SK-N-SH (cell line): ENCODE data around the gene MUSK. TPM values are rescaled to one million over a fixed set of nuclear protein-coding genes. Genes with fewer than 3 reads are reported as not detected.

Experiments
- CTCF ChIA-PET: fragments of 300-600, 350-600 bp; formaldehyde crosslinking; extraction: SDS; loops from one replicate; lab custom pipeline; 2021; lab: Yijun Ruan, JAX
- POLR2A ChIA-PET: fragments of 350-600 bp; sonication (Branson Sonifier 250); formaldehyde crosslinking; extraction: SDS; loops from one replicate; lab custom pipeline; 2020; ENCODE audit warnings: antibody characterized with exemption, inconsistent platforms; lab: Yijun Ruan, JAX
- DNase-seq: peaks from one replicate; pipeline ENCODE4 v3.0.0; 2012
- H2AFZ ChIP-seq: fragments of 200-600 bp; sonication (generic); 2 replicates; pipeline ENCODE4 v1.8.1; 2016; ENCODE audit warnings: antibody characterized with exemption, mild to moderate bottlenecking, low read depth
- H3F3A ChIP-seq: fragments of 200-600 bp; sonication (generic); replicated peaks from 2 replicates; pipeline ENCODE3; 2016; ENCODE audit warnings: antibody characterized with exemption, mild to moderate bottlenecking; ENCODE audit not compliant: insufficient read depth
- H3K27ac ChIP-seq, 2 experiments: fragments of 200-500 bp in 1 of 2; fragments of 200-600 bp in 1 of 2; sonication (Bioruptor generic) in 1 of 2; sonication (generic), shearing (Covaris generic) in 1 of 2; 2 replicates each; pipeline versions ENCODE4 v1.5.1 to v1.6.1; 2014 to 2016; ENCODE audit warnings: low read depth in 2 of 2, inconsistent platforms in 1 of 2, low read length in 1 of 2, mild to moderate bottlenecking in 1 of 2, mixed read lengths in 1 of 2
- H3K27me3 ChIP-seq: fragments of 200-600 bp; sonication (generic), shearing (Covaris generic); 2 replicates; pipeline ENCODE4 v1.6.1; 2016; ENCODE audit warnings: mixed run types; ENCODE audit not compliant: insufficient read depth
- H3K36me3 ChIP-seq, 2 experiments: fragments of 200-500 bp in 1 of 2; fragments of 200-600 bp in 1 of 2; sonication (Bioruptor generic) in 1 of 2; sonication (generic) in 1 of 2; replicated peaks in 1 of 2; 2 replicates each; pipeline versions ENCODE3 to v1.5.1; 2014 to 2016; ENCODE audit warnings: low read length in 1 of 2, mild to moderate bottlenecking in 1 of 2; ENCODE audit not compliant: insufficient read depth in 2 of 2, control insufficient read depth in 1 of 2
- H3K4me1 ChIP-seq, 2 experiments: fragments of 200-500 bp in 1 of 2; fragments of 200-600 bp in 1 of 2; sonication (Bioruptor generic) in 1 of 2; sonication (generic), shearing (Covaris generic) in 1 of 2; 2 replicates each; pipeline versions ENCODE4 v1.5.1 to v1.6.1; 2014 to 2016; ENCODE audit warnings: low read depth in 1 of 2, low read length in 1 of 2, mixed run types in 1 of 2; ENCODE audit not compliant: insufficient read depth in 2 of 2, control insufficient read depth in 1 of 2
- H3K4me2 ChIP-seq: fragments of 200-600 bp; sonication (generic), shearing (Covaris generic); 2 replicates; pipeline ENCODE4 v1.6.1; 2017; ENCODE audit warnings: mixed run types
- H3K4me3 ChIP-seq, 2 experiments: fragments of 200-500 bp in 1 of 2; fragments of 200-600 bp in 1 of 2; sonication (Bioruptor generic) in 1 of 2; sonication (generic), shearing (Covaris generic) in 1 of 2; 2 replicates each; pipeline versions ENCODE4 v1.5.1 to v1.8.1; 2014 to 2016; ENCODE audit warnings: low read depth in 2 of 2, inconsistent platforms in 1 of 2, low read length in 1 of 2, mild to moderate bottlenecking in 1 of 2, mixed read lengths in 1 of 2, moderate library complexity in 1 of 2
- H3K79me2 ChIP-seq: fragments of 200-600 bp; sonication (generic); 2 replicates; pipeline ENCODE4 v1.8.1; 2017; ENCODE audit warnings: mild to moderate bottlenecking; ENCODE audit not compliant: insufficient read depth
- H3K9ac ChIP-seq: fragments of 200-600 bp; sonication (generic); 2 replicates; pipeline ENCODE4 v1.6.1; 2017; ENCODE audit warnings: mixed run types
- H3K9me2 ChIP-seq: fragments of 200-600 bp; sonication (generic); 2 replicates; pipeline ENCODE4 v1.6.1; 2017; ENCODE audit warnings: mixed run types
- H3K9me3 ChIP-seq: fragments of 200-600 bp; sonication (generic); 2 replicates; pipeline ENCODE4 v1.6.1; 2017; ENCODE audit warnings: mixed run types, mild to moderate bottlenecking, moderate library complexity
- H4K20me1 ChIP-seq: fragments of 200-600 bp; sonication (generic); 2 replicates; pipeline ENCODE4 v1.6.1; 2017; ENCODE audit warnings: mild to moderate bottlenecking, mixed run types; ENCODE audit not compliant: insufficient read depth
- CHD2 ChIP-seq: fragments of 150-350 bp; IDR thresholded peaks from 2 replicates; pipeline ENCODE4 v1.6.1; 2018; ENCODE audit warnings: low read length; ENCODE audit not compliant: partially characterized antibody
- ELF1 ChIP-seq: IDR thresholded peaks from 2 replicates; pipeline ENCODE4 v1.4.0; 2012
- EP300 ChIP-seq, 2 experiments: IDR thresholded peaks; 2 replicates each; pipeline versions ENCODE4 v1.4.0 to v1.6.1; 2012; ENCODE audit warnings: borderline replicate concordance in 1 of 2, low read depth in 1 of 2, low read length in 1 of 2
- EZH2phosphoT487 ChIP-seq: fragments of 200-600 bp; sonication (generic); IDR thresholded peaks from 2 replicates; pipeline ENCODE4 v1.6.1; 2017; ENCODE audit warnings: low read depth, mixed run types, mild to moderate bottlenecking, antibody characterized with exemption, moderate library complexity, borderline replicate concordance
- FOXM1 ChIP-seq: IDR thresholded peaks from 2 replicates; pipeline ENCODE4 v1.4.0; 2012; ENCODE audit warnings: low read depth, mild to moderate bottlenecking
- GABPA ChIP-seq: IDR thresholded peaks from 2 replicates; pipeline ENCODE4 v1.4.0; 2012; ENCODE audit warnings: low read depth, mild to moderate bottlenecking
- MEF2A ChIP-seq: IDR thresholded peaks from 2 replicates; pipeline ENCODE4 v1.4.0; 2012; ENCODE audit warnings: low read depth, borderline replicate concordance
- NFIC ChIP-seq: IDR thresholded peaks from 2 replicates; pipeline ENCODE4 v1.4.0; 2012; ENCODE audit warnings: borderline replicate concordance
- RAD21 ChIP-seq: IDR thresholded peaks from 2 replicates; pipeline ENCODE4 v1.6.1; 2012; ENCODE audit warnings: mild to moderate bottlenecking, low read length
- SIN3A ChIP-seq: IDR thresholded peaks from 2 replicates; pipeline ENCODE4 v1.6.1; 2012; ENCODE audit warnings: low read depth, mild to moderate bottlenecking, low read length, moderate library complexity, borderline replicate concordance
- SMC3 ChIP-seq: IDR thresholded peaks from 2 replicates; pipeline ENCODE4 v1.6.1; 2012; ENCODE audit warnings: low read depth, low read length, improper control_type of control experiment
- TCF12 ChIP-seq: IDR thresholded peaks from 2 replicates; pipeline ENCODE4 v1.4.0; 2012
- TEAD4 ChIP-seq: IDR thresholded peaks from 2 replicates; pipeline ENCODE4 v1.4.0; 2012; ENCODE audit warnings: mild to moderate bottlenecking, borderline replicate concordance; ENCODE audit not compliant: insufficient read depth
- YY1 ChIP-seq: IDR thresholded peaks from 2 replicates; pipeline ENCODE4 v1.4.0; 2012; ENCODE audit warnings: low read depth, mild to moderate bottlenecking
- WGBS: methylation state at CpG from one replicate; pipeline ENCODE4 v1.1.6; 2017; ENCODE audit warnings: low lambda C conversion rate; 5-methylcytosine and 5-hydroxymethylcytosine counted together
- polyA plus RNA-seq, 3 experiments: library from polyadenylated mRNA; depleted of rRNA; stranded (reverse); fragments of >200 nt; gene quantifications; 2 replicates each; pipeline ENCODE4 v1.2.3, GENCODE V29; 2012
- TF ChIP-seq, protein P1 (sequence below): IDR thresholded peaks from 2 replicates; pipeline ENCODE4 v1.6.1; 2012; ENCODE audit warnings: mild to moderate bottlenecking, low read depth, low read length, moderate library complexity
- TF ChIP-seq, protein P2 (sequence below): IDR thresholded peaks from 2 replicates; pipeline ENCODE4 v1.4.0; 2012; ENCODE audit warnings: low read depth, borderline replicate concordance
- TF ChIP-seq, protein P3 (sequence below): fragments of 150-350 bp; IDR thresholded peaks from 2 replicates; pipeline ENCODE4 v1.6.1; 2016; ENCODE audit warnings: mild to moderate bottlenecking, low read depth, low read length
- TF ChIP-seq, protein P4 (sequence below): IDR thresholded peaks from 2 replicates; pipeline ENCODE4 v1.4.0; 2012; ENCODE audit warnings: low read depth, borderline replicate concordance

MUSK gene
- polyA plus RNA-seq, 1 of the 3 experiments (the other 2 are of a cell fraction), result not detected

DNA sequence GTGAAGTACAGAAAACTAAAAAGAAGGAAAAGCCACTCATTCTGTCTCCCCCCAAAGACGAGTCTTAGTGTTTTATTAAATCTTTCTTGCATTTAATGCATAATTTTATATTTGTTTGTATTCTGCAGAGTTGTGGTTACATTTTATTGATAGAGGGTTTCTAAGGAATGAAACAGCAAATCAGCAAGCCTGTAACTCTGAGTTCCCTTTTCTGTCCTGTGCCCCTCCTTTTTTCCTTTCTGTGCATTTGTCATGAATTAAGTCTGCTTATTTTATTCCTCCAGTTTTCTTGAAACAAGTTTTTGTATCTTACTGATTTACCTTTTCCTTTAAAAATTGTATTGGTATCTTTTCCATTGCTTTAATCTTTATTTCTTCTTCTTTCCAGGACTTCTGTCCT, 132.8 kb downstream of the MUSK start:
- no peaks in the 10 kb centered on the region; a peak in 1 of 4 replicates for H3K4me1 ChIP-seq
- no peaks in the 10 kb centered on the region for H3K9me2 ChIP-seq
- H4K20me1 ChIP-seq, result no peaks in the 10 kb centered on the region
- H3K27ac ChIP-seq, result no peak overlapping the region
- H3K27me3 ChIP-seq, result no peaks in the 10 kb centered on the region
- peaks cover 5% of the 10 kb centered on the region for H3F3A ChIP-seq
- DNase-seq, result no peak
- H3K36me3 ChIP-seq, result no peaks in the 10 kb centered on the region
- 94% methylated on average over 1 of the region's 1 CpG for WGBS
- no peak overlapping the region for H2AFZ ChIP-seq
- CTCF ChIA-PET, result interaction anchor here (0.7 kb wide), 1 partner anchor 497 kb away, joined by 3 read pairs; no protein-coding TSS in a partner anchor
- H3K4me2 ChIP-seq, result no peak overlapping the region
- no peak overlapping the region for H3K4me3 ChIP-seq
- H3K9ac ChIP-seq, result no peak overlapping the region
- POLR2A ChIA-PET, result no interaction called here
- no peaks in the 10 kb centered on the region for H3K79me2 ChIP-seq
- no peaks in the 10 kb centered on the region; the same call in 1 of the 2 replicates for H3K9me3 ChIP-seq
- TF ChIP-seq ELF1 (no peak), SMC3 (no peak), TCF12 (no peak), NFIC (no peak), YY1 (no peak), CHD2 (no peak), EZH2phosphoT487 (no peak)
- TF ChIP-seq, protein P1, sequence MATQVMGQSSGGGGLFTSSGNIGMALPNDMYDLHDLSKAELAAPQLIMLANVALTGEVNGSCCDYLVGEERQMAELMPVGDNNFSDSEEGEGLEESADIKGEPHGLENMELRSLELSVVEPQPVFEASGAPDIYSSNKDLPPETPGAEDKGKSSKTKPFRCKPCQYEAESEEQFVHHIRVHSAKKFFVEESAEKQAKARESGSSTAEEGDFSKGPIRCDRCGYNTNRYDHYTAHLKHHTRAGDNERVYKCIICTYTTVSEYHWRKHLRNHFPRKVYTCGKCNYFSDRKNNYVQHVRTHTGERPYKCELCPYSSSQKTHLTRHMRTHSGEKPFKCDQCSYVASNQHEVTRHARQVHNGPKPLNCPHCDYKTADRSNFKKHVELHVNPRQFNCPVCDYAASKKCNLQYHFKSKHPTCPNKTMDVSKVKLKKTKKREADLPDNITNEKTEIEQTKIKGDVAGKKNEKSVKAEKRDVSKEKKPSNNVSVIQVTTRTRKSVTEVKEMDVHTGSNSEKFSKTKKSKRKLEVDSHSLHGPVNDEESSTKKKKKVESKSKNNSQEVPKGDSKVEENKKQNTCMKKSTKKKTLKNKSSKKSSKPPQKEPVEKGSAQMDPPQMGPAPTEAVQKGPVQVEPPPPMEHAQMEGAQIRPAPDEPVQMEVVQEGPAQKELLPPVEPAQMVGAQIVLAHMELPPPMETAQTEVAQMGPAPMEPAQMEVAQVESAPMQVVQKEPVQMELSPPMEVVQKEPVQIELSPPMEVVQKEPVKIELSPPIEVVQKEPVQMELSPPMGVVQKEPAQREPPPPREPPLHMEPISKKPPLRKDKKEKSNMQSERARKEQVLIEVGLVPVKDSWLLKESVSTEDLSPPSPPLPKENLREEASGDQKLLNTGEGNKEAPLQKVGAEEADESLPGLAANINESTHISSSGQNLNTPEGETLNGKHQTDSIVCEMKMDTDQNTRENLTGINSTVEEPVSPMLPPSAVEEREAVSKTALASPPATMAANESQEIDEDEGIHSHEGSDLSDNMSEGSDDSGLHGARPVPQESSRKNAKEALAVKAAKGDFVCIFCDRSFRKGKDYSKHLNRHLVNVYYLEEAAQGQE, result no peak

DNA sequence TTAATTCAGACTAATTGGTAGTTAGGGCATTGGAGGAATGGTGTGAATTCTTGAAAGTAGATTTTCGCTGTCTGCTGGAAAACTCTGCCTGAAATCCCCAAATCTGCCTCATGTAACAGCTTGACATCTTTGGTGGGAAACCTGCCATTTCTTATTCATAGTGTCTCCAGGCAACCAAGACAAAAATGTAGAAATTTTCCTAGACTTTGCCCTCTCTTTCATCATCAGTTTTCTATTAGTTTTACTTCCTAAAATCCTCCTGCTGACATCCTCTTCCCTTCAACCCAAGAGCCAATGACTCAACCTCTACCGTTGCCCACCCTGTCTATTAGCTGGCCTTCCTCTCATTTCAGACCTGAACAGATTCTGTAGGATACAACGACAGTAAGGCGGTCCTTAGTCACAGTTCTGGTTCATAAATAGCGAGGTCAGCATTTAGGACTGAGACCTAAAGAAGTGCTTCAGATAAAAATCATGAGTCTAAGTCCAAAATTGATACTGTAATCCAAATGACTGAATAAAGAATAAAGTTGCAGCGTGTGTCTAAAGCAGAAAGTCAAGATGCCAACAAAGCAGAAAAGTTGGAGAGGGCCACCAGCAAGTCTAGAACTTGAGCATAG, 133.9 kb downstream of the MUSK start:
- ChIA-PET CTCF (no interaction called here), POLR2A (no interaction called here)
- H3K9me2 ChIP-seq, result no peaks in the 10 kb centered on the region
- no peak overlapping the region for H3K27ac ChIP-seq
- DNase-seq, result no peak
- TF ChIP-seq NFIC (no peak), GABPA (no peak), EP300 (IDR thresholded peaks at IDR 0.05; ENCODE audit: borderline replicate concordance in 1 of 2, low read depth in 1 of 2, low read length in 1 of 2) (no peak), FOXM1 (no peak), TEAD4 (no peak), MEF2A (no peak), RAD21 (no peak), SIN3A (no peak)
- TF ChIP-seq, protein P2, sequence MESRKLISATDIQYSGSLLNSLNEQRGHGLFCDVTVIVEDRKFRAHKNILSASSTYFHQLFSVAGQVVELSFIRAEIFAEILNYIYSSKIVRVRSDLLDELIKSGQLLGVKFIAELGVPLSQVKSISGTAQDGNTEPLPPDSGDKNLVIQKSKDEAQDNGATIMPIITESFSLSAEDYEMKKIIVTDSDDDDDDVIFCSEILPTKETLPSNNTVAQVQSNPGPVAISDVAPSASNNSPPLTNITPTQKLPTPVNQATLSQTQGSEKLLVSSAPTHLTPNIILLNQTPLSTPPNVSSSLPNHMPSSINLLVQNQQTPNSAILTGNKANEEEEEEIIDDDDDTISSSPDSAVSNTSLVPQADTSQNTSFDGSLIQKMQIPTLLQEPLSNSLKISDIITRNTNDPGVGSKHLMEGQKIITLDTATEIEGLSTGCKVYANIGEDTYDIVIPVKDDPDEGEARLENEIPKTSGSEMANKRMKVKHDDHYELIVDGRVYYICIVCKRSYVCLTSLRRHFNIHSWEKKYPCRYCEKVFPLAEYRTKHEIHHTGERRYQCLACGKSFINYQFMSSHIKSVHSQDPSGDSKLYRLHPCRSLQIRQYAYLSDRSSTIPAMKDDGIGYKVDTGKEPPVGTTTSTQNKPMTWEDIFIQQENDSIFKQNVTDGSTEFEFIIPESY, result no peak
- TF ChIP-seq, protein P3, sequence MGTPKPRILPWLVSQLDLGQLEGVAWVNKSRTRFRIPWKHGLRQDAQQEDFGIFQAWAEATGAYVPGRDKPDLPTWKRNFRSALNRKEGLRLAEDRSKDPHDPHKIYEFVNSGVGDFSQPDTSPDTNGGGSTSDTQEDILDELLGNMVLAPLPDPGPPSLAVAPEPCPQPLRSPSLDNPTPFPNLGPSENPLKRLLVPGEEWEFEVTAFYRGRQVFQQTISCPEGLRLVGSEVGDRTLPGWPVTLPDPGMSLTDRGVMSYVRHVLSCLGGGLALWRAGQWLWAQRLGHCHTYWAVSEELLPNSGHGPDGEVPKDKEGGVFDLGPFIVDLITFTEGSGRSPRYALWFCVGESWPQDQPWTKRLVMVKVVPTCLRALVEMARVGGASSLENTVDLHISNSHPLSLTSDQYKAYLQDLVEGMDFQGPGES, result no peak
- TF ChIP-seq, protein P4, sequence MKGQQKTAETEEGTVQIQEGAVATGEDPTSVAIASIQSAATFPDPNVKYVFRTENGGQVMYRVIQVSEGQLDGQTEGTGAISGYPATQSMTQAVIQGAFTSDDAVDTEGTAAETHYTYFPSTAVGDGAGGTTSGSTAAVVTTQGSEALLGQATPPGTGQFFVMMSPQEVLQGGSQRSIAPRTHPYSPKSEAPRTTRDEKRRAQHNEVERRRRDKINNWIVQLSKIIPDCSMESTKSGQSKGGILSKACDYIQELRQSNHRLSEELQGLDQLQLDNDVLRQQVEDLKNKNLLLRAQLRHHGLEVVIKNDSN, result no peak
- 0 out of 2 replicates have a peak overlapping the region, but pooled peaks have one; percentile 36 for H2AFZ ChIP-seq
- H3F3A ChIP-seq, result peaks cover 1% of the 10 kb centered on the region
- H3K4me2 ChIP-seq, result no peak overlapping the region
- no peaks in the 10 kb centered on the region for H3K79me2 ChIP-seq
- no peaks in the 10 kb centered on the region; the same call in 1 of the 2 replicates for H3K9me3 ChIP-seq
- H3K27me3 ChIP-seq, result no peaks in the 10 kb centered on the region
- no peaks in the 10 kb centered on the region for H4K20me1 ChIP-seq
- H3K9ac ChIP-seq, result no peak overlapping the region
- no peak overlapping the region for H3K4me3 ChIP-seq
- 76% methylated on average over 6 of the region's 6 CpGs for WGBS
- no peaks in the 10 kb centered on the region for H3K36me3 ChIP-seq
- no peaks in the 10 kb centered on the region; a peak in 1 of 4 replicates for H3K4me1 ChIP-seq
